HG03558 (cell line): Measurements from ENCODE around the gene SPP2.

Experiments used
- ATAC-seq: cut with Tn5 transposase; IDR thresholded peaks from one replicate; pipeline ENCODE4 v1.9.1; 2021; ENCODE audit warnings: moderate number of reproducible peaks; ENCODE audit not compliant: unreplicated experiment; ENCODE audit errors: extremely low read depth

Gene SPP2, protein sequence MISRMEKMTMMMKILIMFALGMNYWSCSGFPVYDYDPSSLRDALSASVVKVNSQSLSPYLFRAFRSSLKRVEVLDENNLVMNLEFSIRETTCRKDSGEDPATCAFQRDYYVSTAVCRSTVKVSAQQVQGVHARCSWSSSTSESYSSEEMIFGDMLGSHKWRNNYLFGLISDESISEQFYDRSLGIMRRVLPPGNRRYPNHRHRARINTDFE

GRCh38 chr2:234050455-234051135, at the start of gene SPP2:
SPP2 (plus strand) TSS chr2:234050702; CDS start chr2:234050787, 85 bp downstream.
- ATAC-seq = no peak

- no peak for ATAC-seq
Observed at GRCh38 chr2:234001380-234002160, 48.9 kb upstream of the SPP2 start.

DNA sequence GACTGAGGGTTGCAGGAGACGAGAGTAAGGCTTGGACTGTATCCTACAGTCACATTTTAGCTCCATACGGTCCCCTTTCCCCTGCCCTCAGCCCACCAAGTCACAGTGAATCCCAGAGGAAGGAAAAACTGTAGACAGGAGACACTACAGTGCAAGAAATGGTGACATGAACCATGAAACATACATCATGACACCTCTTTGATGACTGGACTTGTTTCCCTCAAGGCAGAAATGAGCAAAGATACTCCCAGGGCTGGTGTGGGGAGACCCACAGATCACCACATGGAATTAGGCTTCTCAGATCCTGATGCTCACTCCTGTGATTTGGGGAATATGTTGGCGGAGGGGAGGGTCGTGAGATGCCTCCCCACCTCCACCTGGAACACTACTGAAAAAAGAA, 48.2 kb upstream of the SPP2 start:
- no peak for ATAC-seq

DNA sequence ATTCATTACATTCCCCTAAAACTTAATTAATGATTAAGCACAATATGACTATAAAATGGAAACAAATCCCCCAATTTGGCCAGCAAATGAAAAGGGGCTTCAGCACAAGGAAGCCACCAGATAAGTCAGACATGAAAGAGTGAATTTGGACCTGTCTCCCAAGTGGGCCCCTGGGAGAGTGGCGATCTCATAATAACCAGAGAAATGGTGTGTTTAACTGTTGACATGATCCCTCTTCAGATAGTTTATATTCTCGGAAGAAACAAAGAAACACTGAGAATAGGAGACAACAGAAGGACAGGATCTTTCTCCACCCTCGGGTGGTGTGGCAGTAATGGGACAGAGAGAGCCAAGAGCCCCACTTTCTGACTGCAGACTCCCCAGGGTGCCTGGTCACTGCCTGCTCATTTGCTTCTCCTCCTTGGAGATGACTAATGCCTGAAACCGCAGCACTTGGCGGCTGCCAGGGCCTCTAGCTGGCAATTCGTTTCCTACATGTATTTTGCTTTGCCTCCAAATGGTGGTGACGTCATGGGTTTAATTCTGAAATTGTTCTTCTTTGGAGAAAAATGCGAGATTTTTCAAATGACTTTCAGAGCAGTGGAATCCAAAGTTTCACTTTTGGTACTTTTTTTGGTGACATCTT, 46.4 kb upstream of the SPP2 start:
- no peak for ATAC-seq

DNA sequence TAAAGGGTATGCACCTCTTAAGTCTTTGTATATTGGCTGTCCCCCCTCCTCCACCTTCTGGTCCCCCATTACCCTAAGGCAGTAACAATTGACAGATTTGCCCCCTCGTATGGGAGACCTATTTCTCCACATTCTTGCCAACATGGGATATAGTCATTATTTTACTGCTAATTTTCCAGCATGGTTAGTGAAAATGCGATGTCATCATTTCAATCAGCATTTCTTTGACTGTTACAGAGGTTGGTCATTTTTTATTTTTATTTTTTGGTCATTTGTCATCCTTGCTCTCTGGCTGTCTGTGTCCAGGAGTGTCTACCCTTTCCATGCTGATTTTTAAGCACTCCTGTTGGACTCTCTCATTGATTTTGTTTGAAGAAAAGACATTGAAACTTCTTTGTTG, 45.4 kb upstream of the SPP2 start:
- no peak for ATAC-seq

- no peak for ATAC-seq
Observed at GRCh38 chr2:234006501-234006900, 44.0 kb upstream of the SPP2 start.

DNA sequence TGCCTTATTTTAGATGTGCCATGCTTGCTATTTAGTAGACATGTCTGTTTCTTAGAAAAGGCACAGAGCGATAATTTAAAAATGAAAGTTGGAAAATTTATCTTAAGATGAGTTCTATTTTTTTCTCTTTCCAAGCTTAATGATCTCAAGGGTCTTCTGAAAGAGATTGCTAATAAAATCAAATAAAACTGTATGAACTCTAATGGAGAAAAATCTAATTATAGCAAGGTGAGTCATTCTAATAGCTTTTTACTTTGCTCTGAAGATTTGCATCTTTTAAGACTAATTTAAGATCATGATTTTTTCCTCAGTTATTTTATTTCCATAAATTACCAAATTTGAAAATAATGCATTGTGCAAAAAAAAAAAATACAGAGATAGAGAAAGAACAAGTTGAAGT, 36.1 kb upstream of the SPP2 start:
- ATAC-seq = no peak

- no peak for ATAC-seq
Observed at GRCh38 chr2:234015861-234016260, 34.6 kb upstream of the SPP2 start.

DNA sequence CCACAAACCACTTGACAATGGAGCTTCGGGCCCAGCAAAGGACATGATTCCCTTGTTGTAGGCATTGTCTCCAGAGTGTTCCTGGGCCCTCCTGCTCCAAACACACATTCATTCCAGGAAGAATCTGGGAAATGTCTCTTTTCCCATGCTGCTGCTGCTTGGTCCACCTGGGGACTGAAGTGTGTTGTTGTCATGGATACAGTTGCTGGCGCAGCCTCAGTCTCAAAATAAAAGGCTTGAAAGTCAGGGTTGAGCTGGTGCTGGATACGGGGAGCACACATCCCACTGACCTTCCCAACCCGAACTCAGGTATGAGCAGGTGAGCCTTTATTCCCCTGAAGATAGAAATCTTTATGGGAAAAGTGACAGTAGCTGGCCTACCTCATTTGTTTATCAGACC, 30.6 kb upstream of the SPP2 start:
- ATAC-seq = no peak

GRCh38 chr2:234020332-234020731, 30.2 kb upstream of the SPP2 start:
- no peak for ATAC-seq

DNA sequence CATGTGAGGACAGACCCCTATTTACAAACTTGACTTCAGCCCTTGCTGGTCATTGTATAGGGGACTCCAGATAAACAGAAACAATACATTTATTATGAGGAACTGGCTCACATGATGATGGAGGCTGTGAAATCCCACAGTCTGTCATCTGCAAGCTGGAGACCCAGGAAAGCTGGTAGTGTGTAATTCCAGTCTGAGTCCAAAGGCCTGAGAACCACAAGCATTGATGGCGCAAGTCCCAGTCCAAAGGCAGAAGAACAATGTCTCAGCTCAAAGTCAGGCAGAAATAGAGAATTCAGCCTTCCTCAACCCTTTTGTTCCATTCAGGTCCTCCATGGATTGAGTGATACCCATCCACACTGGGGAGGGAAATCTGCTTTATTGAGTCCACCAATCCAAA, 28.1 kb upstream of the SPP2 start:
- ATAC-seq = no peak

- ATAC-seq = no peak
Observed at GRCh38 chr2:234024304-234024703, 26.2 kb upstream of the SPP2 start.

DNA sequence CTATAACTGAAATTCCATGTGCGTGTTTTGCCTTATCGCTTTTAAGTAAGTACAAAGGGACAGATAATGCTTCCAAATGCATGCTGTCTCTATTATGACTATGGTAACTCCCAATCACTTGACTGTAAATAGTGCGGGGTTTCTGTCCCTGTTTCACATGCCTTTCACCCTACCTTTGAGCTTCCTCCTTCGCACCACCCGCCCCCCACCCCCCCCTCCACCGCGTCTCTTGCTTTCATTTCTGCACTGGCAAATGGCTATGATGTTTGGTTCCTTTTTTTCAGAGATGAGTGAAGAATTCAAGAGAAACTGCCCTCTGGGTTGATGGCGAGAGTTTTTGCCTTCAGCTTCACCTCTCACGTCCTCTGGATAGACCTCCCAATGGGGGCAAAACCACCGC, 25.0 kb upstream of the SPP2 start:
- no peak for ATAC-seq

GRCh38 chr2:234025891-234026401, 24.6 kb upstream of the SPP2 start:
- no peak for ATAC-seq

DNA sequence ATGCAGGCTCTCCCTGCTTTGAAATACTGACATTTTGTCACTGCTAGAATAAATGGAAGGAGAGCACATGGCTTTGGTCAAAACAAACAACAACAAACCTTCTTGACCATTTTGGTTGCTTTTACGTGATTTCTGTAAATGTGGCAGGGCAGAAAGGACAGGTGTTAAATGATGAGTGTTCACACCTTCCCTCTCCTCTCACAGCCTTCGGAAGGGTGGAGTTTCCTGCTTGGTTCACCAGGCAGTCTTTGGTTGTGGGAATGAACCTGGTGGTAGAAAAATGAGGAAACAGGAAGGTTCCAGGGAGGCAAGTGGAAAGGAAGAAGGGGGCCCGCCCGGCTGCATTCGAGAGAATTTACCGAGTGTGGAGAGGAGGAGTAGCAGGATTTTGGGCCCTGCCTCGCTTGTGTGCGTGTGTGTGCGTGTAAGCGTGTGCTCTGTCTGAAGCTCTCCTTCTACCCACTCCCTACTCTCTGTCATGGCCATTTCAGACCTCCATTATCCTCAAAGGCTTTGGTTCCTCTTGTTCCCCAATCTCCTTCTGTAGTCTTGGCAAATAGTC, 23.7 kb upstream of the SPP2 start:
- no peak for ATAC-seq

DNA sequence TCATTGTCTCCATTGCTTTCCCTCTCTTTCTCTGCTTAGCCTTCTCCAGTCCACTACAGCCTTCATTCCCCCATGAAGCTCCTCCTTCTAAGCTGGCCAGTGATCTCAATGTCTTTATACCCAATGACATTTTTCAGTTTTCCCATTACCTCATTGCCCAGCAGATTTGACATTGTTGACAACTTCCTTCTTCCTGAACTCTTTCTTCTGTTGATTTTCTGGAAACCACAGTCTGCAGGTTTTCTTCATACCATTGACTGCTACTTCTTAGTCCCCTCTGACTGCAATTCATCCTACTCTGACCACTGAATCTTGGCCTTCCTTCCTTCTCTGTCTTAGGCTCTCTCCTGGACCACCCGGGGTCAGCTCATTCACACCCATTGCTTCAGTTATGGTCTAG, 22.9 kb upstream of the SPP2 start:
- no peak for ATAC-seq

DNA sequence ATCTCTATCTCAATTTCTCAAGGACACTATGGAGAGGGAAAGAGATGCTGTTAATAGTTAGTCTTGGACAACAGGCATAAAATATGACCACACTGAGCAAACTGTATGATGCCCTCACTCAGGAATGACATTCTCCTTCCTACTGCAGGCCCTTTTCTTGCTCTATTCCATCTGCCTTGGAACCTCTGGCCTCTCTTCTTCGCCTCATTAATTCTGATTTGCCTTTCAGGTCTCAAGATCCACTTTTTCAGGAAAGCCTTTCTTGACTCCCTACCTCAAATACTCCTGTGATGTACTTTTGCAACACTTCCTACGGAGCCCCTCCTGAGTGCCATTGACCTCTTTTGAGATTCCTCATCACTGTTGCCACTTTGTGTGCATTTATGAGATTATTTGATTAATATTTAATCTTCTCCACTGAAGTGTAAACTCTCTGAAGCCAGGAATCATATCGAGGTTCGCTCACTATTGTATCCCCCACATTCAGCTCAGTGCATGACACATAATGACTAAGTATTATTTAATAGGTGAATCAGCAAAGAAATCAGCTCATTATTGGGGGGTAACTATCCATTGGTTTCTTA, 21.3 kb upstream of the SPP2 start:
- ATAC-seq = no peak

DNA sequence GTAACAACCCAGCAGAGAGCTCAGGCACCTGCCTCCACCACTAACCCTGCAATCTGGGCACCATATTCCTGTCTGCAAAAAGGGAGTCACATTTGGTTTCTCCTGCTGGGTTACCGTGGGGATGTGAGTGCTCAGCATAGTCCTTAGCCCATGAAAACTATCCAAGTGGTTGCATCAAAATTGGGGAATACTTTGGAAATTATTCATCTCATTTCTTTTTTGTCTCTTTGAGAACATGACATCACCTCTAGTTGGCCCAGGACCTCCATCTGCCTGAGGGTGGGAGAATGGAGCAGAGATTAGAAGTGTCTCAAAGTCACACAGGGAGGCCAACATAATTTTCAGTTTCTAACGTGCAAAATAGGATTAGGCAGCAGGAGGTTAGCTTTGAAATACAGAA, 19.3 kb upstream of the SPP2 start:
- ATAC-seq = no peak

DNA sequence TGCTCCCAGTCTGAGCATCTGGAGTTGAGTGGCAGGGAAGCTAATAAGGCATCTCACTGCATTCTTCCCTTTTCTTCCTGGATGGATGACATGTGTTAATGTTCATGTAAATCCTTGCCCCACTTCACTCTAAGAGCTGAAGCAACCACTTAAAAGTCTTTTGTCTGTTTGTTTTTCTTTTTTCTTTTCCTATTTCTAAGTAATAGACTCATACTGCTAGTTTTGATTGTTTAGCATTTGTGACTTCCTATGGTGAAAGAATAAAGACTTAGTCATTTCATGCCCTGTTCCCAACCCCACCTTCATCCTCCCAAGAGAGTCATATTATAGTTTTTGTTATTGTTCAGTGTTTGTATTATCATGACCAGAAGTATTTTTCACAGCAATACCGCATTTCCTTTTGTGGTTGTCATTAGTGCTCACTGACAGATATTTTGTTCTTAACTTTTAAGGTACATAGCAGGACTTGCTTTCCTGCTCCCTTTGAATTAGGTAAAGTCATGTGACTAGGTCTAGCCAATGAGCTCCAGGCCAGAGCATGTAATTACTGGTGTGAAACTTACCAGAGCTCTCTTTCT, 18.1 kb upstream of the SPP2 start:
- ATAC-seq = no peak

DNA sequence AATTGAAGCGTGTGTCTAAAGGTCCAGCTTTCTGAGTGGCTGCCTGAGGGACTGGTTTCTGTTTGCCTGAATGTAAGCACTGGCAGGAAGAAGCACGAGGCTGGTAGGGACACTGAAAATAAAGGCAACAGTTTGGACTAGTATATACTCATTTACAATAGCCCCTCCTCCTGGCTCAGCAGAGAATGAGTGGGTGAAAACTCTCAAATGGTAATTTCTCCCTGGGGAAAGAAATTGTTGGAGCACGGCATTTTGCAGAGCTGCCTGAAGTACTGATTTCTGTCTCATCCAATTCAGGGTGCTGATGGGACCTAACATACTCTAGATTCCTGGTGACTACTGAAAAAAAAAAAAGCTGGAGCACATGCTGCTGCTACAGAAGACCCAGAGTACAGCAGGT, 17.3 kb upstream of the SPP2 start:
- ATAC-seq = no peak
